ENCODE results near the gene SNRNP27. TPM values are rescaled to one million over a fixed set of nuclear protein-coding genes. Genes with fewer than 3 reads are reported as not detected.

Gene SNRNP27
- total and polyA plus RNA-seq, 9 of the 15 experiments (the other 6 are each of a cell fraction or from before 2014, with no cell fraction given), result 29.2 to 102 (median 65.7) TPM

DNA sequence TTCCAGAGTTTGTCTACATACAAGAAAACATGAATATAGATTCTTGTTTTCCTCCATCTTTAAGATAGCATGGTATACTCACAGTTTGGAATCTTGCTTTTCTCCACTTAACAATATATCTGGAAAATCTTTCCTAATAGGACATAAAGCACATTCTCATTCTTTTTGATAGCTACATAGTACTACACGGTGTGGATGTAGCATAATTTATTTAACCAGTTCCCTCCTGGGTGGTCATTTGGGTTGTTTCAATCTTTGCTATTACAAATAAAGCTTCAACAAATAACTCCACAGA lies 40.8 kb downstream of the SNRNP27 start (continued):
- TF ChIP-seq, protein P1, sequence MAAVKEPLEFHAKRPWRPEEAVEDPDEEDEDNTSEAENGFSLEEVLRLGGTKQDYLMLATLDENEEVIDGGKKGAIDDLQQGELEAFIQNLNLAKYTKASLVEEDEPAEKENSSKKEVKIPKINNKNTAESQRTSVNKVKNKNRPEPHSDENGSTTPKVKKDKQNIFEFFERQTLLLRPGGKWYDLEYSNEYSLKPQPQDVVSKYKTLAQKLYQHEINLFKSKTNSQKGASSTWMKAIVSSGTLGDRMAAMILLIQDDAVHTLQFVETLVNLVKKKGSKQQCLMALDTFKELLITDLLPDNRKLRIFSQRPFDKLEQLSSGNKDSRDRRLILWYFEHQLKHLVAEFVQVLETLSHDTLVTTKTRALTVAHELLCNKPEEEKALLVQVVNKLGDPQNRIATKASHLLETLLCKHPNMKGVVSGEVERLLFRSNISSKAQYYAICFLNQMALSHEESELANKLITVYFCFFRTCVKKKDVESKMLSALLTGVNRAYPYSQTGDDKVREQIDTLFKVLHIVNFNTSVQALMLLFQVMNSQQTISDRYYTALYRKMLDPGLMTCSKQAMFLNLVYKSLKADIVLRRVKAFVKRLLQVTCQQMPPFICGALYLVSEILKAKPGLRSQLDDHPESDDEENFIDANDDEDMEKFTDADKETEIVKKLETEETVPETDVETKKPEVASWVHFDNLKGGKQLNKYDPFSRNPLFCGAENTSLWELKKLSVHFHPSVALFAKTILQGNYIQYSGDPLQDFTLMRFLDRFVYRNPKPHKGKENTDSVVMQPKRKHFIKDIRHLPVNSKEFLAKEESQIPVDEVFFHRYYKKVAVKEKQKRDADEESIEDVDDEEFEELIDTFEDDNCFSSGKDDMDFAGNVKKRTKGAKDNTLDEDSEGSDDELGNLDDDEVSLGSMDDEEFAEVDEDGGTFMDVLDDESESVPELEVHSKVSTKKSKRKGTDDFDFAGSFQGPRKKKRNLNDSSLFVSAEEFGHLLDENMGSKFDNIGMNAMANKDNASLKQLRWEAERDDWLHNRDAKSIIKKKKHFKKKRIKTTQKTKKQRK (IDR thresholded peaks at IDR 0.05; ENCODE audit: borderline replicate concordance, low read depth, low read length), result no peak
- TF ChIP-seq ZNF583 (CRISPR knock-in tag; IDR thresholded peaks at IDR 0.05) (no peak), ZNF707 (CRISPR knock-in tag; conservative IDR thresholded peaks at IDR 0.05) (no peak), TAF15 (IDR thresholded peaks at IDR 0.05; ENCODE audit: low read depth, low read length) (no peak), ZNF140 (CRISPR knock-in tag; IDR thresholded peaks at IDR 0.05) (no peak), BACH1 (tag; IDR thresholded peaks at IDR 0.05) (no peak), LCOR (CRISPR knock-in tag; IDR thresholded peaks at IDR 0.05) (no peak), HSF4 (CRISPR knock-in tag; IDR thresholded peaks at IDR 0.05; ENCODE audit: borderline replicate concordance) (no peak), RFX5 (IDR thresholded peaks at IDR 0.05; ENCODE audit: low read depth, low read length) (no peak), U2AF2 (optimal IDR thresholded peaks at IDR 0.05; ENCODE audit: low read depth, low read length) (no peak)
- TF ChIP-seq, protein P2, sequence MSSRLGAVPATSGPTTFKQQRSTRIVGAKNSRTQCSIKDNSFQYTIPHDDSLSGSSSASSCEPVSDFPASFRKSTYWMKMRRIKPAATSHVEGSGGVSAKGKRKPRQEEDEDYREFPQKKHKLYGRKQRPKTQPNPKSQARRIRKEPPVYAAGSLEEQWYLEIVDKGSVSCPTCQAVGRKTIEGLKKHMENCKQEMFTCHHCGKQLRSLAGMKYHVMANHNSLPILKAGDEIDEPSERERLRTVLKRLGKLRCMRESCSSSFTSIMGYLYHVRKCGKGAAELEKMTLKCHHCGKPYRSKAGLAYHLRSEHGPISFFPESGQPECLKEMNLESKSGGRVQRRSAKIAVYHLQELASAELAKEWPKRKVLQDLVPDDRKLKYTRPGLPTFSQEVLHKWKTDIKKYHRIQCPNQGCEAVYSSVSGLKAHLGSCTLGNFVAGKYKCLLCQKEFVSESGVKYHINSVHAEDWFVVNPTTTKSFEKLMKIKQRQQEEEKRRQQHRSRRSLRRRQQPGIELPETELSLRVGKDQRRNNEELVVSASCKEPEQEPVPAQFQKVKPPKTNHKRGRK (tag; IDR thresholded peaks at IDR 0.05), result no peak
- TF ChIP-seq, protein P3, sequence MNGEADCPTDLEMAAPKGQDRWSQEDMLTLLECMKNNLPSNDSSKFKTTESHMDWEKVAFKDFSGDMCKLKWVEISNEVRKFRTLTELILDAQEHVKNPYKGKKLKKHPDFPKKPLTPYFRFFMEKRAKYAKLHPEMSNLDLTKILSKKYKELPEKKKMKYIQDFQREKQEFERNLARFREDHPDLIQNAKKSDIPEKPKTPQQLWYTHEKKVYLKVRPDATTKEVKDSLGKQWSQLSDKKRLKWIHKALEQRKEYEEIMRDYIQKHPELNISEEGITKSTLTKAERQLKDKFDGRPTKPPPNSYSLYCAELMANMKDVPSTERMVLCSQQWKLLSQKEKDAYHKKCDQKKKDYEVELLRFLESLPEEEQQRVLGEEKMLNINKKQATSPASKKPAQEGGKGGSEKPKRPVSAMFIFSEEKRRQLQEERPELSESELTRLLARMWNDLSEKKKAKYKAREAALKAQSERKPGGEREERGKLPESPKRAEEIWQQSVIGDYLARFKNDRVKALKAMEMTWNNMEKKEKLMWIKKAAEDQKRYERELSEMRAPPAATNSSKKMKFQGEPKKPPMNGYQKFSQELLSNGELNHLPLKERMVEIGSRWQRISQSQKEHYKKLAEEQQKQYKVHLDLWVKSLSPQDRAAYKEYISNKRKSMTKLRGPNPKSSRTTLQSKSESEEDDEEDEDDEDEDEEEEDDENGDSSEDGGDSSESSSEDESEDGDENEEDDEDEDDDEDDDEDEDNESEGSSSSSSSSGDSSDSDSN (IDR thresholded peaks at IDR 0.05; ENCODE audit: borderline replicate concordance in 1 of 2, low read depth in 2 of 2, low read length in 2 of 2), result no peak
- TF ChIP-seq, protein P4, sequence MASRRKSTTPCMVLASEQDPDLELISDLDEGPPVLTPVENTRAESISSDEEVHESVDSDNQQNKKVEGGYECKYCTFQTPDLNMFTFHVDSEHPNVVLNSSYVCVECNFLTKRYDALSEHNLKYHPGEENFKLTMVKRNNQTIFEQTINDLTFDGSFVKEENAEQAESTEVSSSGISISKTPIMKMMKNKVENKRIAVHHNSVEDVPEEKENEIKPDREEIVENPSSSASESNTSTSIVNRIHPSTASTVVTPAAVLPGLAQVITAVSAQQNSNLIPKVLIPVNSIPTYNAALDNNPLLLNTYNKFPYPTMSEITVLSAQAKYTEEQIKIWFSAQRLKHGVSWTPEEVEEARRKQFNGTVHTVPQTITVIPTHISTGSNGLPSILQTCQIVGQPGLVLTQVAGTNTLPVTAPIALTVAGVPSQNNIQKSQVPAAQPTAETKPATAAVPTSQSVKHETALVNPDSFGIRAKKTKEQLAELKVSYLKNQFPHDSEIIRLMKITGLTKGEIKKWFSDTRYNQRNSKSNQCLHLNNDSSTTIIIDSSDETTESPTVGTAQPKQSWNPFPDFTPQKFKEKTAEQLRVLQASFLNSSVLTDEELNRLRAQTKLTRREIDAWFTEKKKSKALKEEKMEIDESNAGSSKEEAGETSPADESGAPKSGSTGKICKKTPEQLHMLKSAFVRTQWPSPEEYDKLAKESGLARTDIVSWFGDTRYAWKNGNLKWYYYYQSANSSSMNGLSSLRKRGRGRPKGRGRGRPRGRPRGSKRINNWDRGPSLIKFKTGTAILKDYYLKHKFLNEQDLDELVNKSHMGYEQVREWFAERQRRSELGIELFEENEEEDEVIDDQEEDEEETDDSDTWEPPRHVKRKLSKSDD (conservative IDR thresholded peaks at IDR 0.05; ENCODE audit: low read length), result no peak
- TF ChIP-seq, protein P5, sequence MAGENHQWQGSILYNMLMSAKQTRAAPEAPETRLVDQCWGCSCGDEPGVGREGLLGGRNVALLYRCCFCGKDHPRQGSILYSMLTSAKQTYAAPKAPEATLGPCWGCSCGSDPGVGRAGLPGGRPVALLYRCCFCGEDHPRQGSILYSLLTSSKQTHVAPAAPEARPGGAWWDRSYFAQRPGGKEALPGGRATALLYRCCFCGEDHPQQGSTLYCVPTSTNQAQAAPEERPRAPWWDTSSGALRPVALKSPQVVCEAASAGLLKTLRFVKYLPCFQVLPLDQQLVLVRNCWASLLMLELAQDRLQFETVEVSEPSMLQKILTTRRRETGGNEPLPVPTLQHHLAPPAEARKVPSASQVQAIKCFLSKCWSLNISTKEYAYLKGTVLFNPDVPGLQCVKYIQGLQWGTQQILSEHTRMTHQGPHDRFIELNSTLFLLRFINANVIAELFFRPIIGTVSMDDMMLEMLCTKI (IDR thresholded peaks at IDR 0.05; ENCODE audit: partially characterized antibody), result no peak
- TF ChIP-seq, protein P6, sequence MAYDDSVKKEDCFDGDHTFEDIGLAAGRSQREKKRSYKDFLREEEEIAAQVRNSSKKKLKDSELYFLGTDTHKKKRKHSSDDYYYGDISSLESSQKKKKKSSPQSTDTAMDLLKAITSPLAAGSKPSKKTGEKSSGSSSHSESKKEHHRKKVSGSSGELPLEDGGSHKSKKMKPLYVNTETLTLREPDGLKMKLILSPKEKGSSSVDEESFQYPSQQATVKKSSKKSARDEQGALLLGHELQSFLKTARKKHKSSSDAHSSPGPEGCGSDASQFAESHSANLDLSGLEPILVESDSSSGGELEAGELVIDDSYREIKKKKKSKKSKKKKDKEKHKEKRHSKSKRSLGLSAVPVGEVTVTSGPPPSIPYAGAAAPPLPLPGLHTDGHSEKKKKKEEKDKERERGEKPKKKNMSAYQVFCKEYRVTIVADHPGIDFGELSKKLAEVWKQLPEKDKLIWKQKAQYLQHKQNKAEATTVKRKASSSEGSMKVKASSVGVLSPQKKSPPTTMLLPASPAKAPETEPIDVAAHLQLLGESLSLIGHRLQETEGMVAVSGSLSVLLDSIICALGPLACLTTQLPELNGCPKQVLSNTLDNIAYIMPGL (CRISPR knock-in tag; IDR thresholded peaks at IDR 0.05), result no peak
